IPS-NIHi7 (cell line): ENCODE results near the gene CADM1.

Experiments used
- DNase-seq: peaks from one replicate; pipeline ENCODE4 v3.0.0; 2012; ENCODE audit warnings: mixed read lengths; ENCODE audit errors: extremely low spot score

CADM1 gene

GRCh38 chr11:115352805-115353485, 151.3 kb downstream of the CADM1 start:
- DNase-seq: no peak

DNA sequence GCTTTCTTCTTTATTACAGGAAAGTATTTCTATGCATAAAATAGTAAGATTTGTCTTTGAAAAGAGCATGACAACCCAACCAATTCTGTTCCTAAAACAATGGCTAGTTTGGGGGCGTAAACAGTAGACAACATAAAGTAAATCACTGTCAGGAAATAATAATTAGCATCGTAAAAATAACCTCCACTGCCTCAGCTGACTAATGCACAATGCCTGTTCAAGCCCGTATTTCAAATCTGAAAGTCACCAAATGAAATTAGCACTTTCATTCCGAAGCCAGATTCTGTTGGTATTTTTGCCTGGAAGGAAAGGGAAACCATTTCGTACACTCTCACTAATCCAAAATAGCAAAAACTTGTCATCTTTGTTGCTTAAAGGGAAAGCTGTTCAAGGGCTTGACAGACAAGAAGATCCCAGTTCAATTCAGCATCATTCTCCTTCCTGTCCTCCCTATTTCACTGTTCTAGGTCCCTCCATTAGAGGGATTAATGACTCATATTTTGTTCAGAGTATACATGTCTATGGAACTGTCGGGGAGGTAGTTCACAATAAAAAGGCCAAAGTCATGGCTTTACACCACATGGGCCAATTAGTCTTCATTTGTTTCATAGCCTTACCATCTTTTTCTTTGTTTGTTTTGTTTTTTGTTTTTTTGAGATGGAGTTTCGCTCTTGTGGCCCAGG, 154.7 kb downstream of the CADM1 start:
- no peak for DNase-seq

DNA sequence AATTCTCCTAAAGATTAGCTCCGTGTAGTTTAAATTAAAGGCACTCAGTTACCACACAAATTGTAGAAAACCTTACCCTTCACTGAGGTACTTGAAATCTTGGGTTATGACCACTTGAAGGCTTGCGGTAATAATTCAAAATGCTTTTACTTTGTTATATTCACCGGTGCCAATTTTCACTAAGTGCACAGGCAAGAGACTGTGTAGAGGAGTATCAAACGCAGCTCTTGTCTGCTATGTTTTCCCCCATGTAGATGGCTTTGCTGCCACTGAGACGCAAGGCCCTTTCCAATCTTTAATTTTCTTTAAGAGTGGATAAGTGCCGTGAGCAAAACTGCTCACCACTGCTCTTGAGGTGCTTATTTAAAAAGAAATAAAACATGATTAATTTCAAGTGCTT, 155.8 kb downstream of the CADM1 start:
- DNase-seq: no peak

DNA sequence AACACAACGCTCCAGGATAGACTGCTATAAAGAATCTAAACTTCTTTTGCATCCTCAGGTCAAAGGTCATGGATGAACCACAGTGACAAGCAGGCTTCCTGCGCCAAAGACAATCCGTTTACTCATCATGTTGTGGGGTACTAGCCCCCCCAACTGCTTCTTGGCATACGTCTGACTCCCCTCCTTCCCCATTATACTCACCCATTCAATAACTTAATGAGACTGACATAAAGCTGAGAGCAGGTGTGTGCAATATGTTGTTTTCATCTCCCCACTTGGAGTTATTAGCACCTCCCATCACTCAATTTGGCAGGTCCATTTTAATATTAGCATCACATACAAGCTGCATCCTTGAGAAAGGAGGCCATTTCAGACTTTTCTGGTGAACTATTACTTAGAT, 157.1 kb downstream of the CADM1 start:
- DNase-seq: no peak

GRCh38 chr11:115345840-115346239, 158.4 kb downstream of the CADM1 start:
- no peak for DNase-seq

DNA sequence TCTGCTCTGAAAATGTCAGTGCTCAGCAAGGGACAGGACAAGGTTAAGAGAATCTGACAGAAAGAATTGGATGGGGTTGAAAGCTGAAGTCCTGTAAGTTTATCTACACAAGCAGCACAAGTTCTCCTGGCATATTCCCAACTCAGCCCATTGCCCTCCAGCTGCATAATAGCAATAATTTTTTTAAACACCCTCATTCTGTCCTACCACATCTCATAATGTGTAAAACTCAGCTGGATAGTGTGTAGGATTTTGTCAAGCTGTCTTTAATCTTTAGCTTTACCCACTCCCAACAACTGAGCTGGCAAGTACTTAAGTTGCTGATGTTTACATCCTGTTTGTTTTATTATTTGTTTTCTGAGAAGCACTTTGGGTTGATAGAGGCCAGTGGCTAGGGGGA, 158.9 kb downstream of the CADM1 start:
- DNase-seq: no peak

GRCh38 chr11:115344846-115345245, 159.4 kb downstream of the CADM1 start:
- no peak for DNase-seq

GRCh38 chr11:115342142-115342541, 162.1 kb downstream of the CADM1 start:
- DNase-seq: no peak

DNA sequence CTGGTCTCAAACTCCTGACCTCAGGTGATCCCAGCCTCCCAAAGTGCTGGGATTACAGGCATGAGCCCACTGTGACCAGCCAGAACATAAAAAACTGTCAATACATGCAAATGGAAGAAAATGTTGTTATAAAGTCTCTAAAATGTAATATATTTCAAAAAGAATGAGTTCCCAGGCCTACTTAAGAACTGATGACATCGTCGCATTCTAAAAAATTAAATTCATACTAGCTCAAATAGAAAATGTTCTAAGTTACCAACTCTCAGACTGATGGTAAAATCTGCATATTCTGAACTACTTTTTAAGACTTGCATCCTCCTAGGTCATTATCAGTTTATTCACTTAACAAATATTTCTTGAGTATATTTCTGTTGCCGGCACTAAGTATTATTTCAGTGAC, 163.3 kb downstream of the CADM1 start:
- no peak for DNase-seq

DNA sequence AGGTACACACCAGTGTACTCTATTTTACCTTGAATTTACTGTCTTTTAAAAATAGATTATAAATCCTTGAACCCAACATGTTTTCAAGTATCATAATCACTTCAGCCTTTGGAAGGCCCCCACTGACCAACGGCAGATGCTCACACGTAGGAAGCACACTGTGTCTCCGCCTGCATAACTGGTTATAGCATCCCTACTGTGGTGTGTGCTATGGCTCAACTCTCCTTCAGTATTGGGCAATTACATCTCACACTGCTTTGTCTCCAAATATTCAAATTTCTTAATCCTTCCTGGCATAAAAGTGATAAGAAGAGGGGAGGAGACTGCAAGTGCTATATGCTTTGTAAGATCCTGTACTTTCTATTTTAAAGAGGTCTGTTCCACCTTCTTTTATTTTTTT, 165.7 kb downstream of the CADM1 start:
- DNase-seq: no peak

DNA sequence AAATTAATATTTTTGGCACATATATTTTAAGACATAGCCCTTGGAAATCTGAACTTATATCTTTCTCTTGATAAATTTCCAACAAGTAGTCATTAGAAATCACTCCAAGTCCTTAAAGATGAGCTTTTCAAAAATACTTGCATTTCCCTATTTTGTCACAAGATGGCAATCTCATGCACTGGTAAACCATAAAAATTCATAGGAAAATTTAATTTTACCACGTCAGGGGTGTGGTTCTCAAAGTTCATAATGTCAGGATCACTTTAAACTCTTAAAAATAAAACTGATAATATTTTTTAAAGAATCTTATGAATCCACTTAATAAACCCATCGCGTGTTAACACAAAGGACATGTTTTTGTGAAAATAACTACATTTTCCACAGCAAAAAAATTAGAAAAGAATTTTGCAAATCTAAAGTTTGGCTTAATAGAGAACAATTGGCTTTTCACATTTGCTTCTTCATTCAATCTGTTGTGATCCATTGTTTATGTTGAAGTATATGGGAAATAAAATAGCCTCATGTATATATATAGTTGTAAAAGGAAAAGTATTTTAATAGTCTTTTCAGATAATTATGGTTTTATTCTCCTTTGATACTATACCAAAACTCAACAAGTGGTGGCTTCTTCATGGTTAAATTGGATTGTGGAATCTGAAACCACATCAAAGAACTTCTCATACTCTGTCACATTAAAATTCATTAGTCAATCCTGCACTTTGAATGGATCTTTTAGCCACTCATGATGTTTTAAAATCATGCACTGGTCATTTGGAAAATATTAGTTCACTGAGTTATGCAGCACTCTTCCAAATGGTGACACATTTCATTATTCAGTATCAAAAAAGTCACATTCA, 169.1 kb downstream of the CADM1 start:
- DNase-seq: no peak

GRCh38 chr11:115333949-115334348, 170.3 kb downstream of the CADM1 start:
- DNase-seq: no peak

DNA sequence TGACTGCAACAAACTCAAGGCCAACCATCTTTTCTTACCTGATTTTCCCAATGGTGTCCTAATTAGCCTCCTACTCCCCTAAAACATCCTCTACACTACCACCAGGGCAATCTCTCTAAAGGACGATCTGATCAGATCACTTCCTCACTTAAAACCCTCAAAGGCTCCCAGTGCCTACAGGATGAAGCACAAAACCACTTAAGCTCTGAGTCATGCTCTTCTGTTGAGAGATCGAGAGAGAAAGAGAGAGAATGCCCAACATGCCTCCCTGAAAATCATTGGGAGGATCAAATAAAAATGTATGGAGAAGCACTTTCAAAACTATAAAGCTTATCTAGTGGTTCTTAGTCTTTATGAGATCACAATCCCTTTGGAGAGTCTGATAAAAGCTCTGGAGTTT, 171.1 kb downstream of the CADM1 start:
- DNase-seq: no peak

- no peak for DNase-seq
These were observed 173.3 kb downstream of the CADM1 start for GRCh38 chr11:115330684-115331482.

GRCh38 chr11:115326526-115326925, 177.7 kb downstream of the CADM1 start:
- no peak for DNase-seq

DNA sequence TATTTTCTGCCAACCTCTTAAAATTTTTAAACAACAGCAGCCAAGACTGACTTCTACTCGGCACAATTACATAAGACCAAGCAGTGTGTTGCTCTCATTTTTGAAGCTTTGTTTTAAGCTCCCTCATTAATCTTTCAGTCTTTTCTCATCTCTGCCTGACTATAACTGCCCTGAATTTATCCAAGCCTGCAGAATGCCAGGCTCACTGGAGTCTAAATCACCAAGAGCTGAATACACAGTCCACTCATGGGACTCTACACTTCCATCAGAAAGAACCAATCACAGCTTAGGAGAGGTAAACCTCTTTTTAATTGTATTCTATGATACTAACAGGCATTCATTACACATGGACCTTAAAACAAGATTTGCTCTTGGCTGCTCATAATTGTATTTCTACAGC, 178.7 kb downstream of the CADM1 start:
- no peak for DNase-seq

DNA sequence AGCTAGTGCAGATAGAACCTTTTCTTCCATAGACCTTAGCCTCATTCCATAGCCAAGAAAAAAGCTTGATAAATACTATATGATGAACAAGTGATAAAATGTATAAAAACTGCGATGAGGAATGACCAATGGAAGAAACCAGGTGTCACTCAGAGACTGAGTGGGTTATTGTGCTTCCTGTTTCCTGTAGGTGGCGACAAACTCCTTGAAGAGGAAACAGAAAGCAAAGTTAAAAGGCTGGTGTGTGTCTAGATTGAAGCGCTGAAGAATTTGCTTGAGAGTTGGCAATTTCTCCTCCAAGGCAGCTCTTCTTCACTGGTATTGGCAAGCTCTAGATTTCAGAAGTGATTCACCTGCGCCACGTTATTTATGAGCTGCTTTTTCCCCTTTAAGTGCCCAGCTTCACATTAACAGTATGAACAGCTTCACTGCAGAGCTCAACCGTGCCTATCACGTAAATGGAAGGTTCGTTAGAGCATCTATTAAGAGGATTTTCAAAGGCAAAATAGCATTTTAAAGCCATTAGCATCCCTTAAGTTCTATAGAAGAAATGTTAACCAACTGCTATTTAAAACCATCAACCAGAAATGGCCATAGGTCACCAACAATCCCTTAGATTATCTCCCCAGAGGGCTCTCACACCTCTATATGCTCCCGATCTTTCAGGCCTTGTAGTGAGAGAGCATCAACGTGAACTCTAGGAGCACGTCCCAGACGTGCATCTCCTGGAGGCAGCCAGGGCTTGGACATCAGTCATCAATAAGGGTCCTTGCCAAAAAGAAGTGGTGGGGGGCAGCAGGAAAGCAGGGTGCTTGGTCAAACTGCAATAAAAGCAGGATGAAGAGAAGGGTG, 179.4 kb downstream of the CADM1 start:
- DNase-seq: peak; percentile 74

DNA sequence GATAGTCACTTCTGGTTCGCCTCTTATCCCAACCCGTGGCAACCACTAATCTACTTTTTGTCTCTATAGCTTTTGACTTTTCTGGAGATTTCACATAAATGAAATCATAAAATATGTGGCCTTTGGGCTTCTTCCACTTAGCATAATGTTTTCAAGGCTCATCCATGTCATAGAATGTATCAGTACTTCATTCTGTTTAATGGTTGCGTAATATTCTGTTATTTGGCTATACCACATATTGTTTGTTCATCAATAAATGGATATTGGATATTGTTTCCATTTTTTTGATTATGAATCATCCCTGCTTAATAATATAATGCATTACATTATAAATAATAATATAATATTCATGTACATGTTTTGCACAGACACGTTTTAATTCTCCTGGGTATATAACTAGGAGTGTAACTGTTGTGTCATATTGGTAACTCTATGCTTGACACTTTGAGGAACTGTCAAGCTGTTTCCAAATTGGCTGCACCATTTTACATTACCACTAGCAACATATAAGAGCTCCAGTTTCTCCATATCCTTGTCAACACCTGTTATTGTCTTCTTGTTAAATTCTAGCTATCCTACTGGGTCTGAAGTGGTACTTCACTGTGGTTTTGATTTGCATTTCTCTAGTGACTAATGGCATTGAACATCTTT, 181.5 kb downstream of the CADM1 start:
- no peak for DNase-seq

DNA sequence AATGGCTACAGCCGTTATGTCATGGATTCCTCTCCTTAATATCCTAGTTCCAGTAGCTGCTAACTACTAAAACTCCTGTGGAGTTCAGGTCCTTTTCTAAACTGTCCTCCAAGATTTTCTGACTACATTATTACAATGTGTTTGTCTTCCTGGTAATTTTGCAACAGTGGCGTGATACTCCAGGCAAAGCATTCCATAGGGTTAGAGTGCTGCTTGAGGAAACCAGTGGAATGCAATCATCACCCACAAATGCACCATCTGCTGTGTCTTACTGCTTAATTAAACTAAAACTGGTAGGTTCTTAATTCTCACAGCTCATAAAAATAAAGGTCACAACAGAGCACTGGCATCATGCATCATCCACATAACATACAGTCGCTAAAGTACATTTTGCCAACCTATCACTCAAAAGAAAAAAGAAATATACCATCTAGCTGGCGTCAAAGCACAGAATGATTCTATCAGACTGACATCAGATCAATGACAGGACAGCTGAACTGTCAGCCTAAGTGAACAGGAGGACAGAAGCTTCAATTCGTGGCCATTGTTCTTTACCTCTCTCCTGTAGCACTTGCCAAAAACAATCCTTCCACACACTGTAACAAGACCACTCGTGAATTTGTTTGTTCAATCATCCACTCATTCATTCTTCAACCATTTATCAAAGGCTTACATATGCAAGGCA, 182.5 kb downstream of the CADM1 start:
- no peak for DNase-seq
